OCI-LY1 (cell line): ENCODE measurements around the gene FGFR1OP2.

ENCODE experiments used
- H2AFZ ChIP-seq: fragments of 200-600 bp; sonication (generic), shearing (Covaris generic); 2 replicates; pipeline ENCODE4 v1.6.0; 2014; ENCODE audit warnings: antibody characterized with exemption, mild to moderate bottlenecking, low read length
- H3F3A ChIP-seq: fragments of 200-600 bp; sonication (generic), shearing (Covaris generic); 2 replicates; pipeline ENCODE4 v1.6.0; 2014; ENCODE audit warnings: mild to moderate bottlenecking, antibody characterized with exemption, low read length, moderate library complexity; ENCODE audit not compliant: insufficient read depth
- H3K27ac ChIP-seq: fragments of 200-600 bp; sonication (generic); 2 replicates; pipeline ENCODE4 v1.5.1; 2014; ENCODE audit warnings: low read length, mixed run types, mild to moderate bottlenecking, low read depth; ENCODE audit not compliant: poor library complexity, severe bottlenecking
- H3K27me3 ChIP-seq: fragments of 200-600 bp; sonication (generic); 2 replicates; pipeline ENCODE4 v1.6.0; 2014; ENCODE audit warnings: antibody characterized with exemption, mild to moderate bottlenecking, low read length, moderate library complexity; ENCODE audit not compliant: insufficient read depth
- H3K36me3 ChIP-seq: fragments of 200-600 bp; sonication (generic); 2 replicates; pipeline ENCODE4 v1.6.1; 2014; ENCODE audit warnings: mild to moderate bottlenecking, antibody characterized with exemption, low read length, moderate library complexity, mixed read lengths; ENCODE audit not compliant: insufficient read depth
- H3K4me1 ChIP-seq: fragments of 200-600 bp; sonication (generic); 2 replicates; pipeline ENCODE4 v1.5.1; 2014; ENCODE audit warnings: mild to moderate bottlenecking, low read length, moderate library complexity; ENCODE audit not compliant: insufficient read depth, severe bottlenecking
- H3K4me2 ChIP-seq: fragments of 200-600 bp; sonication (generic), shearing (Covaris generic); 2 replicates; pipeline ENCODE4 v1.6.1; 2014; ENCODE audit warnings: low read length
- H3K4me3 ChIP-seq: fragments of 200-600 bp; sonication (generic); 2 replicates; pipeline ENCODE4 v1.5.1; 2014; ENCODE audit warnings: low read length, low read depth, mild to moderate bottlenecking, mixed read lengths; ENCODE audit not compliant: poor library complexity, severe bottlenecking
- H3K79me2 ChIP-seq: fragments of 200-600 bp; shearing (Covaris generic); 2 replicates; pipeline ENCODE4 v1.6.1; 2016; ENCODE audit warnings: mixed run types, low read length, mixed read lengths; ENCODE audit not compliant: insufficient read depth
- H3K9ac ChIP-seq: fragments of 200-600 bp; sonication (generic), shearing (Covaris generic); 2 replicates; pipeline ENCODE4 v1.6.1; 2014; ENCODE audit warnings: mild to moderate bottlenecking, low read length, mixed read lengths
- H3K9me2 ChIP-seq: fragments of 200-600 bp; sonication (generic), shearing (Covaris generic); 2 replicates; pipeline ENCODE4 v1.6.1; 2014; ENCODE audit warnings: low read depth, mild to moderate bottlenecking, low read length, mixed read lengths
- H3K9me3 ChIP-seq: fragments of 200-600 bp; shearing (Covaris generic); 2 replicates; pipeline ENCODE4 v1.6.1; 2014; ENCODE audit warnings: low read length, mixed read lengths
- H4K20me1 ChIP-seq: fragments of 200-600 bp; sonication (generic), shearing (Covaris generic); 2 replicates; pipeline ENCODE4 v1.6.0; 2016; ENCODE audit warnings: mild to moderate bottlenecking, low read length; ENCODE audit not compliant: insufficient read depth
- CTCF ChIP-seq: fragments of 200-600 bp; sonication (generic), shearing (Covaris generic); IDR thresholded peaks from 2 replicates; pipeline ENCODE4 v1.5.1; 2017; ENCODE audit warnings: mild to moderate bottlenecking, antibody characterized with exemption, low read length, moderate library complexity, mixed read lengths
- EZH2 ChIP-seq: fragments of 200-600 bp; sonication (generic), shearing (Covaris generic); IDR thresholded peaks from 2 replicates; pipeline ENCODE4 v1.8.0; 2017; ENCODE audit warnings: borderline replicate concordance, mixed run types, mild to moderate bottlenecking, antibody characterized with exemption, low read length, moderate library complexity, mixed read lengths

Gene FGFR1OP2

GRCh38 chr12:26921886-26922285, 16.4 kb upstream of the FGFR1OP2 start:
- Histone ChIP-seq H3K4me2 (no peak overlapping the region), H3K9me2 (no peaks in the 10 kb centered on the region), H3K79me2 (no peaks in the 10 kb centered on the region), H2AFZ (no peak overlapping the region), H3F3A (no peaks in the 10 kb centered on the region), H3K36me3 (peaks cover 84% of the 10 kb centered on the region), H3K4me1 (no peaks in the 10 kb centered on the region), H3K27me3 (no peaks in the 10 kb centered on the region), H3K9ac (no peak overlapping the region), H4K20me1 (no peaks in the 10 kb centered on the region), H3K9me3 (no peaks in the 10 kb centered on the region), H3K27ac (no peak overlapping the region), H3K4me3 (no peak overlapping the region)
- TF ChIP-seq CTCF (no peak), EZH2 (no peak)

- Histone ChIP-seq H3K27ac (no peak overlapping the region), H3K79me2 (peaks cover 7% of the 10 kb centered on the region; the same call in 1 of the 2 replicates), H3K27me3 (no peaks in the 10 kb centered on the region), H4K20me1 (no peaks in the 10 kb centered on the region), H3K4me2 (no peak overlapping the region), H2AFZ (no peak overlapping the region), H3F3A (no peaks in the 10 kb centered on the region), H3K9ac (no peak overlapping the region), H3K36me3 (peaks cover 88% of the 10 kb centered on the region), H3K4me3 (no peak overlapping the region), H3K9me3 (no peaks in the 10 kb centered on the region), H3K9me2 (no peaks in the 10 kb centered on the region), H3K4me1 (no peaks in the 10 kb centered on the region)
- no peak for TF ChIP-seq CTCF
- no peak for TF ChIP-seq EZH2
Observed at GRCh38 chr12:26928661-26929060, 9.6 kb upstream of the FGFR1OP2 start.

GRCh38 chr12:26929590-26929989, 8.7 kb upstream of the FGFR1OP2 start:
- Histone ChIP-seq H2AFZ (no peak overlapping the region), H3K4me1 (no peaks in the 10 kb centered on the region), H3K9ac (no peak overlapping the region), H3F3A (no peaks in the 10 kb centered on the region), H4K20me1 (no peaks in the 10 kb centered on the region), H3K4me2 (no peak overlapping the region), H3K4me3 (no peak overlapping the region), H3K27me3 (no peaks in the 10 kb centered on the region), H3K9me3 (no peaks in the 10 kb centered on the region), H3K36me3 (peaks cover 90% of the 10 kb centered on the region), H3K79me2 (peaks cover 14% of the 10 kb centered on the region), H3K27ac (no peak overlapping the region), H3K9me2 (no peaks in the 10 kb centered on the region)
- TF ChIP-seq CTCF (no peak), EZH2 (no peak)
